ENCODE data around the gene RNF207.
A peak's percentile ranks its signal among the peaks of the same experiment; 100 is the strongest.

The RNF207 gene
- total RNA-seq: 2.9 to 21.2 (median 13.0) reads per million in 3 experiments

GRCh38 chr1:6205849-6206519 lies at the start of gene RNF207:
RNF207 (plus strand) TSS chr1:6206119; CDS start chr1:6206536, 417 bp downstream.
- peak; percentile 59 for DNase-seq

- no peak for DNase-seq
Measured at GRCh38 chr1:6157132-6157527, 48.8 kb upstream of the RNF207 start.

- DNase-seq: no peak
Measured at GRCh38 chr1:6157528-6158174, 48.3 kb upstream of the RNF207 start.

- DNase-seq: no peak
Measured at GRCh38 chr1:6158181-6158580, 47.7 kb upstream of the RNF207 start.

GRCh38 chr1:6162341-6162740 lies 43.6 kb upstream of the RNF207 start:
- DNase-seq: no peak

GRCh38 chr1:6162773-6163172 lies 43.1 kb upstream of the RNF207 start:
- DNase-seq: no peak

- no peak for DNase-seq
Measured at GRCh38 chr1:6163191-6163972, 42.5 kb upstream of the RNF207 start.

- no peak for DNase-seq
Measured at GRCh38 chr1:6163973-6164617, 41.8 kb upstream of the RNF207 start.

GRCh38 chr1:6165027-6165426 lies 40.9 kb upstream of the RNF207 start:
- no peak for DNase-seq

GRCh38 chr1:6165441-6165985 lies 40.4 kb upstream of the RNF207 start:
- DNase-seq: no peak

- no peak for DNase-seq
Measured at GRCh38 chr1:6166221-6166620, 39.7 kb upstream of the RNF207 start.

GRCh38 chr1:6166655-6167390 lies 39.1 kb upstream of the RNF207 start:
- DNase-seq: no peak

GRCh38 chr1:6167391-6168303 lies 38.3 kb upstream of the RNF207 start:
- no peak for DNase-seq

- no peak for DNase-seq
Measured at GRCh38 chr1:6168947-6169586, 36.9 kb upstream of the RNF207 start.

GRCh38 chr1:6170116-6170741 lies 35.7 kb upstream of the RNF207 start:
- DNase-seq: no peak

- DNase-seq: no peak
Measured at GRCh38 chr1:6170742-6171201, 35.1 kb upstream of the RNF207 start.

GRCh38 chr1:6171548-6172124 lies 34.3 kb upstream of the RNF207 start:
- no peak for DNase-seq

- DNase-seq: no peak
Measured at GRCh38 chr1:6172549-6172948, 33.4 kb upstream of the RNF207 start.

- DNase-seq: no peak
Measured at GRCh38 chr1:6174621-6175410, 31.1 kb upstream of the RNF207 start.

Data from central memory CD4-positive, alpha-beta T cell (primary cell).